SK-N-SH (cell line): ENCODE measurements around the gene CADM1.

Experiments used
- CTCF ChIP-seq: fragments of 200-600 bp; sonication (generic); IDR thresholded peaks from 2 replicates; pipeline ENCODE4 v1.6.1; 2017; ENCODE audit warnings: antibody characterized with exemption, mild to moderate bottlenecking, moderate library complexity
- TCF12 ChIP-seq: IDR thresholded peaks from 2 replicates; pipeline ENCODE4 v1.4.0; 2012

- TF ChIP-seq CTCF (no peak), TCF12 (no peak)
These were observed 324.6 kb downstream of the CADM1 start for GRCh38 chr11:115179636-115180035.
